HL-60 (cell line): ENCODE measurements around the gene MAP2K5.

Source experiments
- POLR2AphosphoS5 ChIP-seq: IDR thresholded peaks from 2 replicates; pipeline ENCODE4 v1.6.1; 2012; ENCODE audit warnings: low read depth
- TF ChIP-seq, protein P1 (sequence below): IDR thresholded peaks from one replicate; pipeline ENCODE4 v1.5.1; 2011; ENCODE audit warnings: low read length, control low read depth, inconsistent platforms; ENCODE audit not compliant: insufficient read depth

DNA sequence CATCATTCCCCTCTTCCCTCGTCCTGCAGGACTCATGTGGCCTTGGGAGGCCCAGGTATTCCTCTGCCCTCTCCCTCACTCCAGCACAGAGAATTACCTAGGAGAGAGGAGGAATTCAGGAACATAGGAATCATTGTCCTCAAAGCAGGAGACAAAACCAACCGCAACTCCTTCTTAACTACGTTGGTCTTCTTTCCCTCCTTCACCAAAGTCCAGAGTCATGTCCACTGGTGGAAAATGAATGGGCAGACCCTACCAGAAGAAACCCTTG lies 227.8 kb downstream of the MAP2K5 start:
- TF ChIP-seq, protein P1, sequence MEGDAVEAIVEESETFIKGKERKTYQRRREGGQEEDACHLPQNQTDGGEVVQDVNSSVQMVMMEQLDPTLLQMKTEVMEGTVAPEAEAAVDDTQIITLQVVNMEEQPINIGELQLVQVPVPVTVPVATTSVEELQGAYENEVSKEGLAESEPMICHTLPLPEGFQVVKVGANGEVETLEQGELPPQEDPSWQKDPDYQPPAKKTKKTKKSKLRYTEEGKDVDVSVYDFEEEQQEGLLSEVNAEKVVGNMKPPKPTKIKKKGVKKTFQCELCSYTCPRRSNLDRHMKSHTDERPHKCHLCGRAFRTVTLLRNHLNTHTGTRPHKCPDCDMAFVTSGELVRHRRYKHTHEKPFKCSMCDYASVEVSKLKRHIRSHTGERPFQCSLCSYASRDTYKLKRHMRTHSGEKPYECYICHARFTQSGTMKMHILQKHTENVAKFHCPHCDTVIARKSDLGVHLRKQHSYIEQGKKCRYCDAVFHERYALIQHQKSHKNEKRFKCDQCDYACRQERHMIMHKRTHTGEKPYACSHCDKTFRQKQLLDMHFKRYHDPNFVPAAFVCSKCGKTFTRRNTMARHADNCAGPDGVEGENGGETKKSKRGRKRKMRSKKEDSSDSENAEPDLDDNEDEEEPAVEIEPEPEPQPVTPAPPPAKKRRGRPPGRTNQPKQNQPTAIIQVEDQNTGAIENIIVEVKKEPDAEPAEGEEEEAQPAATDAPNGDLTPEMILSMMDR, result no peak
- no peak for TF ChIP-seq POLR2AphosphoS5
